ENCODE measurements around the gene FRMD8. TPM values are rescaled to one million over a fixed set of nuclear protein-coding genes. Genes with fewer than 3 reads are reported as not detected.
A peak's percentile ranks its signal among the peaks of the same experiment; 100 is the strongest.

Gene FRMD8
- total and polyA plus RNA-seq, 8 donors: 15.0 to 28.9 (median 17.3) TPM

GRCh38 chr11:65415499-65416340, 29.3 kb downstream of the FRMD8 start:
- intact Hi-C loops (cut with DNase I): loop anchor here in 2 of 3 donors (2.0 to 5.0 kb wide), 3 partner anchors 52 to 97 kb away; no protein-coding TSS in a partner anchor
- H3K9me3 ChIP-seq: no peaks in the 10 kb centered on the region
- TF ChIP-seq, protein P1, sequence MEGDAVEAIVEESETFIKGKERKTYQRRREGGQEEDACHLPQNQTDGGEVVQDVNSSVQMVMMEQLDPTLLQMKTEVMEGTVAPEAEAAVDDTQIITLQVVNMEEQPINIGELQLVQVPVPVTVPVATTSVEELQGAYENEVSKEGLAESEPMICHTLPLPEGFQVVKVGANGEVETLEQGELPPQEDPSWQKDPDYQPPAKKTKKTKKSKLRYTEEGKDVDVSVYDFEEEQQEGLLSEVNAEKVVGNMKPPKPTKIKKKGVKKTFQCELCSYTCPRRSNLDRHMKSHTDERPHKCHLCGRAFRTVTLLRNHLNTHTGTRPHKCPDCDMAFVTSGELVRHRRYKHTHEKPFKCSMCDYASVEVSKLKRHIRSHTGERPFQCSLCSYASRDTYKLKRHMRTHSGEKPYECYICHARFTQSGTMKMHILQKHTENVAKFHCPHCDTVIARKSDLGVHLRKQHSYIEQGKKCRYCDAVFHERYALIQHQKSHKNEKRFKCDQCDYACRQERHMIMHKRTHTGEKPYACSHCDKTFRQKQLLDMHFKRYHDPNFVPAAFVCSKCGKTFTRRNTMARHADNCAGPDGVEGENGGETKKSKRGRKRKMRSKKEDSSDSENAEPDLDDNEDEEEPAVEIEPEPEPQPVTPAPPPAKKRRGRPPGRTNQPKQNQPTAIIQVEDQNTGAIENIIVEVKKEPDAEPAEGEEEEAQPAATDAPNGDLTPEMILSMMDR (IDR thresholded peaks at IDR 0.05): no peak
- 65 to 71% methylated on average over 11 of the region's 11 CpGs for WGBS, 2 donors
- FAIRE-seq: no peak
- peaks cover 32 to 48% (median 42%) of the 10 kb centered on the region in 3 donors for H3K4me1 ChIP-seq
- peak overlapping the region in 2 of 4 donors; percentile 99 for H3K27ac ChIP-seq
- H3K36me3 ChIP-seq: no peaks in the 10 kb centered on the region
- no peak for ATAC-seq
- H3K4me3 ChIP-seq: peak overlapping the region in 2 of 4 donors; percentile 14 to 81
- peak in 3 of 6 donors; percentile 40 to 59 (median 43) for DNase-seq
- no peaks in the 10 kb centered on the region for H3K27me3 ChIP-seq

GRCh38 chr11:65416341-65416824, 29.9 kb downstream of the FRMD8 start:
- Histone ChIP-seq H3K4me3 (peak overlapping the region in 2 of 4 donors; percentile 14 to 81), H3K9me3 (no peaks in the 10 kb centered on the region), H3K36me3 (no peaks in the 10 kb centered on the region), H3K4me1 (peaks cover 36 to 51% (median 44%) of the 10 kb centered on the region in 3 donors), H3K27me3 (no peaks in the 10 kb centered on the region), H3K27ac (peak overlapping the region; percentile 98 to 99 (median 99))
- no peak for FAIRE-seq
- DNase-seq: peak; percentile 84 to 97 (median 92)
- WGBS, 2 donors: 2 to 3% methylated on average over 18 of the region's 18 CpGs
- peak; percentile 36 to 60 (median 56) for ATAC-seq
- intact Hi-C loops (cut with DNase I): loop anchor here in 2 of 3 donors (2.0 to 5.0 kb wide), 3 partner anchors 51 to 96 kb away; no protein-coding TSS in a partner anchor
- TF ChIP-seq, protein P1 (IDR thresholded peaks at IDR 0.05): peak; percentile 92 to 98 (median 95)

GRCh38 chr11:65416841-65417701, 30.6 kb downstream of the FRMD8 start:
- FAIRE-seq: no peak
- Histone ChIP-seq H3K27ac (peak overlapping the region; percentile 98 to 99 (median 99)), H3K4me3 (peak overlapping the region in 2 of 4 donors; percentile 14 to 81), H3K27me3 (no peaks in the 10 kb centered on the region), H3K9me3 (no peaks in the 10 kb centered on the region), H3K4me1 (peaks cover 36 to 51% (median 44%) of the 10 kb centered on the region in 3 donors), H3K36me3 (no peaks in the 10 kb centered on the region)
- 24 to 26% methylated on average over 14 of the region's 14 CpGs for WGBS, 2 donors
- intact Hi-C loops (cut with DNase I): loop anchor here in 2 of 3 donors (2.0 to 5.0 kb wide), 3 partner anchors 50 to 95 kb away; no protein-coding TSS in a partner anchor
- DNase-seq: peak; percentile 55 to 78 (median 62)
- TF ChIP-seq, protein P1 (IDR thresholded peaks at IDR 0.05): no peak
- ATAC-seq: no peak

DNA sequence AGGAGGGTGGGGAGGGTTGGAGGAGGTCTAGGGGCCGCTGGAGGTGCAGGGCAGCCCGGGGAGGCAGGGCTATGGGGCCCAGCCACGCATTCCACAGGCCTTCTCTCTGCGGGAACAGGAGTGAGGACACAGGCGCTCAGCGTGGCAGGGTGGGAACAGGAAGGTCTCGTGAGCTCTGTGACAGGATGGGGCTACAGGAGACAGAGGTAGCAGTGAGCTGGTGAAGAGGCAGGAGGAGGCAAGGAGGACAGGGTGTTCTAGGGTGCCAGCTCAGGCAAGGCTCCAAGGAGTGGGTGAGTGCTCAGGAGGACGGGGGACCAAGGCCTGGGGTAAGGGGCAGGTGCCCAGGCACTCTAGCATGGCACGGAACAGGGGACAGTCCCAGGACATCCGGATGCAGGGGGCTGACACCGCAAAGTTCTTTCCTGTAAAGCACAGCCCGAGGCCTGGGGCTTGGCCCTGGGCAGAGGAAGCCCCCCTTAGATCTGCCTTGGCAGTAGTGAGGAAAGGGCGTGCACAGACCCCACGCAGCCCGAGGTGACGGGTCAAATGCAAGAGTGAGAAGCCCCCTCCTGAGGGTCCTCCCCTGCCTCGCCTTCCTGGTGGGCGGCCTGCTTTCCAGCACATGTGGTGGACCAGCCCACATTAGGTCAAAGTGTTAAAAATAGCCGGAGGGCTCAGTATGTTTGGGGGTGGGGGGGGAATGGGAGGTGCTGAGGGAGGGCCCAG, 31.4 kb downstream of the FRMD8 start:
- 49 to 51% methylated on average over 14 to 19 of the region's 19 CpGs for WGBS, 2 donors
- Histone ChIP-seq H3K27me3 (no peaks in the 10 kb centered on the region), H3K4me3 (peak overlapping the region in 2 of 4 donors; percentile 14 to 81), H3K27ac (peak overlapping the region; percentile 98 to 99 (median 99)), H3K4me1 (peaks cover 36 to 51% (median 44%) of the 10 kb centered on the region in 3 donors), H3K36me3 (peaks cover 0 to under 1% (median 0%) of the 10 kb centered on the region in 3 donors), H3K9me3 (no peaks in the 10 kb centered on the region)
- intact Hi-C loops (cut with DNase I): loop anchor here in 2 of 3 donors (2.0 to 5.0 kb wide), 3 partner anchors 49 to 94 kb away; no protein-coding TSS in a partner anchor
- ATAC-seq (no peak), DNase-seq (peak in 5 of 6 donors; percentile 48 to 82 (median 63)), FAIRE-seq (no peak)
- TF ChIP-seq, protein P1 (IDR thresholded peaks at IDR 0.05): no peak

Measured in pancreas (tissue), 10 donors.